Naive thymus-derived CD8-positive, alpha-beta T cell (primary cell): Measurements from ENCODE around the gene CABLES1. TPM values are rescaled to one million over a fixed set of nuclear protein-coding genes. Genes with fewer than 3 reads are reported as not detected.

Experiments used
- ATAC-seq, 2 donors: fragments of 150-1000 bp; cut with Tn5 transposase in 1 of 2; sonication (Bioruptor Pico), chemical (Tn5 transposase) in 1 of 2; 1 replicate in 1 of 2; 2 replicates in 1 of 2; pipeline ENCODE4 v1.10.0; 2021; ENCODE audit warnings: mild to moderate bottlenecking in 2 of 2, moderate library complexity in 2 of 2
- POLR2A ChIA-PET: fragments of 350-600 bp; sonication (Branson Sonifier 250); formaldehyde crosslinking; loops from one replicate; lab custom pipeline; 2021; ENCODE audit warnings: antibody characterized with exemption; lab: Charles Lee
- DNase-seq, 10 donors: peaks; one replicate each; pipeline versions ENCODE4 v3.0.0 to v3.0.0-alpha.2; 2020 to 2022
- H3K27ac Mint-ChIP-seq, 10 donors: one replicate each; pipeline ENCODE4 v1.8.0; 2020 to 2022; ENCODE audit warnings: mild to moderate bottlenecking in 10 of 10, mixed read lengths in 10 of 10, moderate library complexity in 4 of 10, inconsistent platforms in 1 of 10
- H3K27me3 Mint-ChIP-seq, 5 donors: one replicate each; pipeline ENCODE4 v1.8.0; 2021 to 2022; ENCODE audit warnings: mixed read lengths in 5 of 5
- H3K36me3 Mint-ChIP-seq, 3 donors: one replicate each; pipeline ENCODE4 v1.8.0; 2020 to 2022; ENCODE audit warnings: mixed read lengths in 3 of 3, mild to moderate bottlenecking in 2 of 3, inconsistent platforms in 1 of 3
- H3K4me1 Mint-ChIP-seq, 4 donors: one replicate each; pipeline ENCODE4 v1.8.0; 2021 to 2022; ENCODE audit warnings: mixed read lengths in 4 of 4
- H3K4me3 Mint-ChIP-seq, 10 donors: one replicate each; pipeline ENCODE4 v1.8.0; 2020 to 2022; ENCODE audit warnings: mild to moderate bottlenecking in 10 of 10, mixed read lengths in 10 of 10, moderate library complexity in 6 of 10, inconsistent platforms in 1 of 10
- H3K9me3 Mint-ChIP-seq, 9 donors: one replicate each; pipeline ENCODE4 v1.8.0; 2020 to 2022; ENCODE audit warnings: mixed read lengths in 9 of 9, mild to moderate bottlenecking in 3 of 9, inconsistent platforms in 1 of 9, moderate library complexity in 1 of 9
- polyA plus RNA-seq, 3 donors: library from polyadenylated mRNA; unstranded; fragments of 300-500 nt; fragmentation: Illumina TruSeq; gene quantifications; one replicate each; pipeline ENCODE4 v1.2.3, GENCODE V29; 2021
- total RNA-seq, 8 experiments: library from RNA in 2 of 8; stranded (reverse) in 2 of 8; gene quantifications; one replicate each; pipeline ENCODE4 v1.2.3 and lab custom pipeline; 2021 to 2026

The CABLES1 gene
- total and polyA plus RNA-seq, 5 experiments from 2014 or later, result 0.82 to 0.99 TPM; not detected in 3

GRCh38 chr18:23209031-23209430 is 73.7 kb downstream of the CABLES1 start:
- POLR2A ChIA-PET, result no interaction called here
- no peak overlapping the region for H3K27ac Mint-ChIP-seq
- peaks cover 0 to 1% (median 0%) of the 10 kb centered on the region in 4 donors for H3K4me1 Mint-ChIP-seq
- no peak for ATAC-seq
- peaks cover 0 to 6% (median 0%) of the 10 kb centered on the region in 3 donors for H3K36me3 Mint-ChIP-seq
- peaks cover 0 to 11% (median 3%) of the 10 kb centered on the region in 5 donors for H3K27me3 Mint-ChIP-seq
- DNase-seq, result no peak
- H3K4me3 Mint-ChIP-seq, result no peak overlapping the region
- peaks cover 0 to 11% (median 4%) of the 10 kb centered on the region in 9 donors for H3K9me3 Mint-ChIP-seq

GRCh38 chr18:23209796-23210195 is 74.5 kb downstream of the CABLES1 start:
- DNase-seq, result no peak
- Mint-ChIP-seq H3K27me3 (peaks cover 0 to 11% (median 2%) of the 10 kb centered on the region in 5 donors), H3K4me3 (peak overlapping the region in 1 of 10 donors; percentile 5), H3K9me3 (peaks cover 0 to 11% (median 3%) of the 10 kb centered on the region in 9 donors), H3K27ac (no peak overlapping the region), H3K36me3 (peaks cover 0 to 6% (median 0%) of the 10 kb centered on the region in 3 donors), H3K4me1 (no peaks in the 10 kb centered on the region)
- POLR2A ChIA-PET, result no interaction called here
- no peak for ATAC-seq

- H3K36me3 Mint-ChIP-seq, result peaks cover 0 to 6% (median 0%) of the 10 kb centered on the region in 3 donors
- no peak for DNase-seq
- ATAC-seq, result no peak
- H3K27me3 Mint-ChIP-seq, result peaks cover 0 to 11% (median 2%) of the 10 kb centered on the region in 5 donors
- H3K27ac Mint-ChIP-seq, result no peak overlapping the region
- no peaks in the 10 kb centered on the region for H3K4me1 Mint-ChIP-seq
- H3K4me3 Mint-ChIP-seq, result no peak overlapping the region
- POLR2A ChIA-PET, result no interaction called here
- peaks cover 0 to 11% (median 3%) of the 10 kb centered on the region in 9 donors for H3K9me3 Mint-ChIP-seq
These were observed 75.2 kb downstream of the CABLES1 start for GRCh38 chr18:23210526-23210925.

DNA sequence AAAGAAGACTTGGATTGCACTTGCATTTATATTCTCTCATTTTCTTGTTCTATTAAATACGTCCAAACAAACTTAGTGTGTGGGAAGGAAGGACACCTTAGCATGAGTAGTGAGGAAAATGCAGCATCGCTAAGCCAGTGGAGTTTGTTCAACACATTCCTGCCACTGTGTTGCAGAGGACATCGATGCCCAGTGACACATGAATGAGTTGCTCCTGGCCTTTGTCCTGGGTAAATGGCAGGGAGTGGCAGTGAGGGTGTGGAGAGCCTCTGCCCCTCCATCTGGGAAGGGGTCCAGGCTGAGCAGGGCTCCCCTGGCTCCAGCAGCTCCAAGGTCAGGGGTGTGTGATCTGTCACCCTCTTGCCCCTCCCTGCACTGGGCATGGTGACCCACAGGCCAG is 75.9 kb downstream of the CABLES1 start:
- Mint-ChIP-seq H3K4me1 (no peaks in the 10 kb centered on the region), H3K27me3 (peaks cover 0 to 11% (median 2%) of the 10 kb centered on the region in 5 donors), H3K9me3 (peaks cover 0 to 11% (median 3%) of the 10 kb centered on the region in 9 donors), H3K36me3 (peaks cover 0 to 6% (median 0%) of the 10 kb centered on the region in 3 donors), H3K4me3 (no peak overlapping the region), H3K27ac (no peak overlapping the region)
- POLR2A ChIA-PET, result no interaction called here
- DNase-seq (no peak), ATAC-seq (no peak)

GRCh38 chr18:23212161-23212560 is 76.9 kb downstream of the CABLES1 start:
- no peak overlapping the region for H3K4me3 Mint-ChIP-seq
- peaks cover 0 to 6% (median 0%) of the 10 kb centered on the region in 3 donors for H3K36me3 Mint-ChIP-seq
- H3K27me3 Mint-ChIP-seq, result peaks cover 0 to 11% (median 2%) of the 10 kb centered on the region in 5 donors
- DNase-seq (no peak), ATAC-seq (no peak)
- H3K9me3 Mint-ChIP-seq, result peaks cover 0 to 11% (median 3%) of the 10 kb centered on the region in 9 donors
- no peaks in the 10 kb centered on the region for H3K4me1 Mint-ChIP-seq
- no peak overlapping the region for H3K27ac Mint-ChIP-seq
- POLR2A ChIA-PET, result no interaction called here

GRCh38 chr18:23213200-23213599 is 77.9 kb downstream of the CABLES1 start:
- H3K4me3 Mint-ChIP-seq, result no peak overlapping the region
- H3K9me3 Mint-ChIP-seq, result peaks cover 0 to 10% (median 3%) of the 10 kb centered on the region in 9 donors
- DNase-seq (no peak), ATAC-seq (no peak)
- H3K27ac Mint-ChIP-seq, result no peak overlapping the region
- H3K4me1 Mint-ChIP-seq, result no peaks in the 10 kb centered on the region
- POLR2A ChIA-PET, result no interaction called here
- H3K36me3 Mint-ChIP-seq, result peaks cover 0 to 6% (median 0%) of the 10 kb centered on the region in 3 donors
- H3K27me3 Mint-ChIP-seq, result peaks cover 0 to 11% (median 2%) of the 10 kb centered on the region in 5 donors

DNA sequence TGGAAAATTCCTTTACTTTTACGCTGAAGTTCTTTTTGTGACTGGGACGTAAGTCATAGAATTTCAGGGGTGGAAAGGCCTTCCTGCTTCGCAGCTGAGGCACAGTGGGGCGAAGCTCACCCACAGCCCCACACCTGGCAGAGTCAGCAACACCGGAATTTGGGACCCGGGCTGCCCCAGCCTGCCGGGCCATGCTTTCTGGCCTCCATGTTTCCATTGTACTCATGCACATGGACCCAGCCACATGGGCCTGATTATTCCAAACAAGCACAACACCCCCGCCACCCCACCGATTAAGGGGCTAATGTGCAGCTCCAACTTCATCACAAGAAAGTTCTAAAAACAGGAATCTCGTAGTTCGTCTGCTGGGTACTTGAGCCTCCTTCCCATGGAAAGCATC is 82.5 kb downstream of the CABLES1 start:
- Mint-ChIP-seq H3K4me1 (no peaks in the 10 kb centered on the region), H3K36me3 (no peaks in the 10 kb centered on the region), H3K27ac (no peak overlapping the region), H3K4me3 (no peak overlapping the region), H3K27me3 (peaks cover 0 to 3% (median 2%) of the 10 kb centered on the region in 5 donors), H3K9me3 (no peaks in the 10 kb centered on the region)
- ATAC-seq, result no peak
- no peak for DNase-seq
- POLR2A ChIA-PET, result no interaction called here

DNA sequence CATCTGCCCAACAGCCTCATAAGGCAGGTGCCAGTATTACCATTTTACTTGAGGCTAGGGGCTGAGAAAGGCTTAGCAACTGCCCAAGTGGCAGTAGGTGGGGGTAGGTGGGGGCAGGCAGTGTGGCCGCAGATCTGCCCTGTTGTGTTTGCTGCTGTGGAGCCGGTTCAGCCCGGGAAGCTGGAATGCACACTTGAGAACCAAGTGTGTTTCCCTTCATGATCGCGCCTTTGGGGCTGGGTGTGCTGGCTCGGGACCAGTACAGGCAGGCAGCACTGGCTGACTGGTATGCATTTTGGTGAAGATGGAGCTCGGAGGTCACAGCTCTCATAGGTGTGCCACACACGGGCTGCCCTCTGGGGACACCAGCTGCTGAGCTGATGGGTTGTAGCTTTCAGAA is 85.1 kb downstream of the CABLES1 start:
- H3K4me1 Mint-ChIP-seq, result peaks cover 0 to 11% (median 0%) of the 10 kb centered on the region in 4 donors
- ATAC-seq, result no peak
- H3K36me3 Mint-ChIP-seq, result no peaks in the 10 kb centered on the region
- H3K9me3 Mint-ChIP-seq, result no peaks in the 10 kb centered on the region
- DNase-seq, result peak in 1 of 10 donors; percentile 55
- H3K4me3 Mint-ChIP-seq, result no peak overlapping the region
- H3K27me3 Mint-ChIP-seq, result peaks cover 0 to 3% (median 2%) of the 10 kb centered on the region in 5 donors
- POLR2A ChIA-PET, result no interaction called here
- no peak overlapping the region for H3K27ac Mint-ChIP-seq

DNA sequence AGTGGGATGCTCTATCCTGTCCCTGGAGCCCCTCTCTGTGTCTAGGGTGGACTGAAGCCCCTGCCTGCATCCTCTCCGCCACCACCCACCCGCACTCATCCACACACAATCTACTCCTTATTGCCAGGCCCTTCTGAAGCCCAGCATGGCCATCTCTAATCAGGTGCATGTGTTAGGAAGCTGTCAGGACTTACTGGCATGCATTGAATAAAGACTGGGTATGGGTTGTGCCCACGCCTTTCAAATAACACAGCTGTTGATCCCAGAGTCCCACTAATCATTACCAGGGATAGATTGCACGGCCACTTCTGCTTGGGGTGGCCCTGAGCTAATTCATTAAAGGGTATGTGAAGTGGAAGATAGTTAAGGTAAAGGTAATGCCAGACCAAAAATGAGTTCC is 88.4 kb downstream of the CABLES1 start:
- DNase-seq, result no peak

GRCh38 chr18:23225503-23225902 is 90.2 kb downstream of the CABLES1 start:
- ATAC-seq, result no peak
- Mint-ChIP-seq H3K27me3 (no peaks in the 10 kb centered on the region), H3K4me1 (peaks cover 0 to 53% (median 3%) of the 10 kb centered on the region in 4 donors), H3K4me3 (no peak overlapping the region), H3K9me3 (no peaks in the 10 kb centered on the region), H3K27ac (peak overlapping the region in 1 of 10 donors; percentile 28), H3K36me3 (no peaks in the 10 kb centered on the region)
- POLR2A ChIA-PET, result no interaction called here
- no peak for DNase-seq

More for the DNA sequence above, 88.4 kb downstream of the CABLES1 start:
- H3K36me3 Mint-ChIP-seq, result no peaks in the 10 kb centered on the region
- H3K9me3 Mint-ChIP-seq, result no peaks in the 10 kb centered on the region
- POLR2A ChIA-PET, result interaction anchor here (0.6 kb wide), 1 partner anchor 18 kb away, joined by 3 read pairs; no protein-coding TSS in a partner anchor
- no peak for ATAC-seq
- H3K4me1 Mint-ChIP-seq, result peaks cover 0 to 38% (median 0%) of the 10 kb centered on the region in 4 donors
- H3K27ac Mint-ChIP-seq, result no peak overlapping the region
- H3K27me3 Mint-ChIP-seq, result peaks cover 0 to 2% (median 0%) of the 10 kb centered on the region in 5 donors
- H3K4me3 Mint-ChIP-seq, result no peak overlapping the region

- POLR2A ChIA-PET, result interaction anchor here (0.6 kb wide), 1 partner anchor 33 kb away, joined by 4 read pairs; no protein-coding TSS in a partner anchor
- H3K36me3 Mint-ChIP-seq, result no peaks in the 10 kb centered on the region
- H3K4me1 Mint-ChIP-seq, result peaks cover 2 to 61% (median 6%) of the 10 kb centered on the region in 4 donors
- H3K27ac Mint-ChIP-seq, result peak overlapping the region in 1 of 10 donors; percentile 34
- no peaks in the 10 kb centered on the region for H3K9me3 Mint-ChIP-seq
- H3K4me3 Mint-ChIP-seq, result no peak overlapping the region
- ATAC-seq, result no peak
- H3K27me3 Mint-ChIP-seq, result no peaks in the 10 kb centered on the region
- no peak for DNase-seq
These were observed 91.1 kb downstream of the CABLES1 start for GRCh38 chr18:23226391-23226790.

GRCh38 chr18:23226930-23227725 is 91.8 kb downstream of the CABLES1 start:
- DNase-seq, result no peak
- ATAC-seq, result no peak
- Mint-ChIP-seq H3K4me1 (peaks cover 5 to 68% (median 12%) of the 10 kb centered on the region in 4 donors), H3K9me3 (no peaks in the 10 kb centered on the region), H3K36me3 (no peaks in the 10 kb centered on the region), H3K27me3 (no peaks in the 10 kb centered on the region), H3K4me3 (no peak overlapping the region), H3K27ac (peak overlapping the region in 6 of 10 donors; percentile 2 to 61 (median 44))
- POLR2A ChIA-PET, result no interaction called here

DNA sequence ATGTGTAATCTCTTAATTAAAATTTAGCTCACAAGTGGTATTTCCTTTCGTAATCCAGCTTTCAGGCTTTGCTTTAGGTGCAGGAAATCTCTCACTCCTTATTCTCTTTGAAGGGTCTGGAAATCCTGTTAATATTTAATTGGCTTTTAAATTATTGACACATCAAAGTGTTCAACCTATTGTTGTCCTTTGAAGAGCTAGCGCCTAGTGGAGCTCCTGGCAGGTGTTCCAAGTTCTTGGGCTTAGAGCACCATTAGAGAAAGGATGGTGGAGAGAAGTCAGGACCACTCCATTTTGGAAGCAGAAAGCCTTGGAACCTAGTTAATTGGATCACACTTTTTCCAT is 92.4 kb downstream of the CABLES1 start:
- DNase-seq, result no peak
- POLR2A ChIA-PET, result no interaction called here
- Mint-ChIP-seq H3K36me3 (no peaks in the 10 kb centered on the region), H3K4me1 (peaks cover 5 to 72% (median 14%) of the 10 kb centered on the region in 4 donors), H3K9me3 (no peaks in the 10 kb centered on the region), H3K27ac (peak overlapping the region in 1 of 10 donors; percentile 61), H3K27me3 (peaks cover 0 to under 1% (median 0%) of the 10 kb centered on the region in 5 donors), H3K4me3 (no peak overlapping the region)
- ATAC-seq, result no peak
